Small intestine (tissue), 7 donors: ENCODE results near the gene ITPR2. TPM values are rescaled to one million over a fixed set of nuclear protein-coding genes. Genes with fewer than 3 reads are reported as not detected.

ENCODE experiments used
- DNase-seq, 2 donors: peaks; one replicate each; pipeline versions ENCODE4 v3.0.0 to v3.0.0-alpha.2; 2013
- FAIRE-seq: peaks from 2 replicates; lab custom pipeline; 2012; peaks lifted over from hg19 to GRCh38; lab: Jason Lieb, UNC
- H3K27ac ChIP-seq, 3 donors: one replicate each; pipeline ENCODE4 v1.5.1; 2013; ENCODE audit warnings: low read length in 2 of 3, mild to moderate bottlenecking in 2 of 3, control low read depth in 1 of 3, inconsistent platforms in 1 of 3, low read depth in 1 of 3, moderate library complexity in 1 of 3
- H3K27me3 ChIP-seq, 3 donors: one replicate each; pipeline ENCODE4 v1.6.1; 2013; ENCODE audit warnings: low read length in 3 of 3, inconsistent platforms in 1 of 3; ENCODE audit not compliant: control insufficient read depth in 3 of 3, insufficient read depth in 3 of 3
- H3K36me3 ChIP-seq, 3 donors: one replicate each; pipeline ENCODE4 v1.6.1; 2013; ENCODE audit warnings: low read length in 3 of 3, inconsistent platforms in 1 of 3, low read depth in 1 of 3, mild to moderate bottlenecking in 1 of 3, moderate library complexity in 1 of 3; ENCODE audit not compliant: control insufficient read depth in 3 of 3, insufficient read depth in 2 of 3
- H3K4me1 ChIP-seq, 3 donors: one replicate each; pipeline ENCODE4 v1.6.1; 2013; ENCODE audit warnings: low read length in 2 of 3, inconsistent platforms in 1 of 3, low read depth in 1 of 3, mild to moderate bottlenecking in 1 of 3, moderate library complexity in 1 of 3; ENCODE audit not compliant: control insufficient read depth in 3 of 3, insufficient read depth in 2 of 3
- H3K4me3 ChIP-seq, 3 donors: one replicate each; pipeline ENCODE4 v1.5.1; 2013; ENCODE audit warnings: low read length in 3 of 3, control low read depth in 1 of 3, inconsistent platforms in 1 of 3, low read depth in 1 of 3, mild to moderate bottlenecking in 1 of 3, moderate library complexity in 1 of 3
- H3K9me3 ChIP-seq, 2 donors: one replicate each; pipeline ENCODE4 v1.6.1; 2013; ENCODE audit warnings: low read depth in 1 of 2, low read length in 1 of 2; ENCODE audit not compliant: control insufficient read depth in 2 of 2, insufficient read depth in 1 of 2
- WGBS, 3 donors: extraction: QIAGEN DNeasy Blood & Tissue Kit; methylation state at CpG; one replicate each; pipeline ENCODE4 v1.1.7; 2013; 5-methylcytosine and 5-hydroxymethylcytosine counted together
- polyA plus RNA-seq, 4 donors: library from polyadenylated mRNA; stranded (reverse) in 3 of 4; unstranded in 1 of 4; fragments of 200-250 nt in 3 of 4; fragments of 120-200 nt in 1 of 4; gene quantifications; one replicate each; pipeline versions ENCODE4 v1.2.1 to v1.2.3, GENCODE V29; 2013
- donor health status: healthy with polysubstance abuse.
- donor health status: control.
- donor health status: control.
- donor health status: Bipolar disorder and iron deficiency.
- donor health status: healthy.

Gene ITPR2
- polyA plus RNA-seq, 4 donors = 2.2 to 9.2 (median 4.4) TPM

DNA sequence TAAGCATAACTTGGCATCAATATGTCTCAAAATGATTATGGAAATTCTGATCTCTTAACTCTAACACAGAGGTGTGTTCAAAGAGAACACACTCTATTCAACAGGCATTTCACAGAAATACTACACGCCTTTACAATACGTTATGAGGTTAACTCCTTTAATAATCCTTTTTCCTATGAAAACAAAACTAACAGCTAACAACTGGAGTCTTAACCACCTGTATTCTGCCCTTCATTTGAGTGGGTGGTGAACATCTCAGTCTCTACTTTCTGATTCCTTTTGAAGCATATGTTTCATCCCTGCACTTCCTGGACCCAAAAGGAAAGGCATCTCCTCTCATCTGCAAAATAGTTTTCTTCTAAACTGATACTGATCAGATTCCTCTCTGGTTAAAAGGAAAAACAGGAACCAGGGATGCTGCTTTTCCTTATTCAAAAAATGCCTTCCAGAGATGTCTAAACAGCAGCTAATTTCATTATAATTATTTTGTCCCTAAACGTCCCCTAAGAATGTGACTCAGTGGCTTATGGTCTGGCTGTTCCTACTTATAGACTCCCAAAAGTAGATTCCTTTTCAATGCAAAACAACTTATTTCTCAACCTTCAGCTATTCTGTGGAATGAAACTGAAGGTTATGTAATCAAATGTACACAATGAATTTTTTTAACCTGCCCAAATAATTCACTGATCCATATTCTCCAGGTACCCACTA is 24.1 kb downstream of the ITPR2 start:
- FAIRE-seq (no peak), DNase-seq (no peak)
- H3K4me1 ChIP-seq = no peaks in the 10 kb centered on the region
- H3K9me3 ChIP-seq = no peaks in the 10 kb centered on the region
- H3K36me3 ChIP-seq = no peaks in the 10 kb centered on the region
- H3K27me3 ChIP-seq = no peaks in the 10 kb centered on the region
- 71 to 85% (median 85%) methylated on average over 3 of the region's 3 CpGs for WGBS, 3 donors
- H3K4me3 ChIP-seq = no peak overlapping the region
- no peak overlapping the region for H3K27ac ChIP-seq

- H3K4me1 ChIP-seq = no peaks in the 10 kb centered on the region
- 95 to 100% (median 96%) methylated on average over 1 of the region's 1 CpG for WGBS, 3 donors
Observed at GRCh38 chr12:26807292-26807691, 25.7 kb downstream of the ITPR2 start.

GRCh38 chr12:26806556-26806955 is 26.4 kb downstream of the ITPR2 start:
- Histone ChIP-seq H3K27me3 (no peaks in the 10 kb centered on the region), H3K4me1 (no peaks in the 10 kb centered on the region), H3K27ac (no peak overlapping the region), H3K9me3 (no peaks in the 10 kb centered on the region), H3K4me3 (no peak overlapping the region), H3K36me3 (no peaks in the 10 kb centered on the region)
- 91 to 96% (median 96%) methylated on average over 5 of the region's 5 CpGs for WGBS, 3 donors
- no peak for DNase-seq
- no peak for FAIRE-seq

More at GRCh38 chr12:26807292-26807691, 25.7 kb downstream of the ITPR2 start:
- no peak for DNase-seq
- H3K36me3 ChIP-seq = no peaks in the 10 kb centered on the region
- no peak for FAIRE-seq
- H3K4me3 ChIP-seq = no peak overlapping the region
- H3K9me3 ChIP-seq = no peaks in the 10 kb centered on the region
- H3K27ac ChIP-seq = no peak overlapping the region
- H3K27me3 ChIP-seq = no peaks in the 10 kb centered on the region

GRCh38 chr12:26805401-26805971 is 27.5 kb downstream of the ITPR2 start:
- Histone ChIP-seq H3K27ac (no peak overlapping the region), H3K4me1 (no peaks in the 10 kb centered on the region), H3K9me3 (no peaks in the 10 kb centered on the region), H3K36me3 (peaks cover 0 to 5% (median 0%) of the 10 kb centered on the region in 3 donors), H3K27me3 (no peaks in the 10 kb centered on the region), H3K4me3 (no peak overlapping the region)
- 83 to 93% (median 93%) methylated on average over 5 of the region's 5 CpGs for WGBS, 3 donors
- DNase-seq (no peak), FAIRE-seq (no peak)

- Histone ChIP-seq H3K9me3 (no peaks in the 10 kb centered on the region), H3K27ac (peak overlapping the region in 1 of 3 donors; percentile 8), H3K4me3 (no peak overlapping the region), H3K27me3 (no peaks in the 10 kb centered on the region), H3K36me3 (peaks cover 0 to 5% (median 0%) of the 10 kb centered on the region in 3 donors), H3K4me1 (peaks cover 0 to 3% (median 0%) of the 10 kb centered on the region in 3 donors)
- no peak for DNase-seq
- 20 to 42% (median 24%) methylated on average over 2 of the region's 2 CpGs for WGBS, 3 donors
- no peak for FAIRE-seq
Observed at GRCh38 chr12:26803552-26803951, 29.4 kb downstream of the ITPR2 start.

- DNase-seq (no peak), FAIRE-seq (no peak)
- no peak overlapping the region for H3K4me3 ChIP-seq
- H3K36me3 ChIP-seq = peaks cover 0 to 5% (median 0%) of the 10 kb centered on the region in 3 donors
- H3K27me3 ChIP-seq = no peaks in the 10 kb centered on the region
- H3K9me3 ChIP-seq = no peaks in the 10 kb centered on the region
- peaks cover 0 to 3% (median 0%) of the 10 kb centered on the region in 3 donors for H3K4me1 ChIP-seq
- WGBS, 3 donors = 93 to 100% (median 100%) methylated on average over 1 of the region's 1 CpG
- no peak overlapping the region for H3K27ac ChIP-seq
Observed at GRCh38 chr12:26801486-26801885, 31.5 kb downstream of the ITPR2 start.

GRCh38 chr12:26800858-26801257 is 32.1 kb downstream of the ITPR2 start:
- peaks cover 0 to 3% (median 0%) of the 10 kb centered on the region in 3 donors for H3K4me1 ChIP-seq
- no peak overlapping the region for H3K4me3 ChIP-seq
- no peaks in the 10 kb centered on the region for H3K27me3 ChIP-seq
- no peak for DNase-seq
- H3K9me3 ChIP-seq = no peaks in the 10 kb centered on the region
- WGBS, 3 donors = 95 to 98% (median 97%) methylated on average over 7 of the region's 7 CpGs
- no peak for FAIRE-seq
- H3K36me3 ChIP-seq = peaks cover 0 to 5% (median 0%) of the 10 kb centered on the region in 3 donors
- H3K27ac ChIP-seq = no peak overlapping the region

DNA sequence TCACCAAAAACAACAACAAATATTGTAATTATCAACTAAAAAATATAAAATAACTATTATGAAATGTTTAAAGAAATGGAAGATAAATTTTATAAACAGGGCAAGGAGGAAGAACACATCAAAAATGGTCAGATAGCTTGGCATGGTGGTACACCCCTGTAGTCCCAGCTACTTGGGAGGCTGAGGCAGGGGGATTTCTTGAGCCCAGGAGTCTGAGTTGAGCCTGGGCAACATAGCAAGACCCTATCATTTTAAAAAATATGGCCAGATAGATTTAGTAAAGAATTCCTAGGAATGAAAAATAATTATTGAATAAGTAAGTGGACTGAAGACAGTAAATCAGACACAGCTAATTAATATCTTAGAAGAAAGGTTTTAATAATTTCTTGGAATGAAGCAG is 32.6 kb downstream of the ITPR2 start:
- H3K9me3 ChIP-seq = no peaks in the 10 kb centered on the region
- H3K27ac ChIP-seq = no peak overlapping the region
- peaks cover 0 to 3% (median 0%) of the 10 kb centered on the region in 3 donors for H3K4me1 ChIP-seq
- no peak overlapping the region for H3K4me3 ChIP-seq
- peaks cover 0 to 5% (median 0%) of the 10 kb centered on the region in 3 donors for H3K36me3 ChIP-seq
- DNase-seq (no peak), FAIRE-seq (no peak)
- H3K27me3 ChIP-seq = no peaks in the 10 kb centered on the region
